Measurements from ENCODE around the gene SEC22A. TPM values are rescaled to one million over a fixed set of nuclear protein-coding genes. Genes with fewer than 3 reads are reported as not detected.

Gene SEC22A
- total RNA-seq, 2 experiments from 2014 or later: 19.6 to 21.5 TPM

DNA sequence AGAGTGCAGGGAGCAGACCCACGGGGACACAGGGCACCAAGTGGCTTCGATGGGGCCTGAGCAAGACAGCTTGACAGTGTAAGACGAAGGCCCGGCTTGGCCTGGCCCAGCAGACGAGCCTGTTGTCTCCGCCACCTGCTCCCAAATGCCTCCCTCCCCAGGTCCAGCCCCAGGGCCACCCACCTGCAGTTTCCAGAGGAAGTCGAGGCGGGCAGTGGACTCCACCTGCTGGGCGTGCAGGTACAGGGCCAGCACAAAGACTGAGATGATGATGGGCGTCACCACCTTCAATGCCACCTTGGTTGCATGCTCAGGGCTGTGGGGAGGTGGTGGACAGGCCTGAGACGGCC, 94.1 kb downstream of the SEC22A start:
- CTCF ChIA-PET: no interaction called here
- Mint-ChIP-seq H3K4me1 (ENCODE audit: low read depth) (no peaks in the 10 kb centered on the region), H3K4me3 (no peak overlapping the region), H3K27ac (no peak overlapping the region), H3K36me3 (no peaks in the 10 kb centered on the region), H3K27me3 (no peaks in the 10 kb centered on the region), H3K9me3 (no peaks in the 10 kb centered on the region)
- POLR2A ChIA-PET: no interaction called here
- intact Hi-C loops (cut with micrococcal nuclease): no loop called here
- DNase-seq: no peak

DNA sequence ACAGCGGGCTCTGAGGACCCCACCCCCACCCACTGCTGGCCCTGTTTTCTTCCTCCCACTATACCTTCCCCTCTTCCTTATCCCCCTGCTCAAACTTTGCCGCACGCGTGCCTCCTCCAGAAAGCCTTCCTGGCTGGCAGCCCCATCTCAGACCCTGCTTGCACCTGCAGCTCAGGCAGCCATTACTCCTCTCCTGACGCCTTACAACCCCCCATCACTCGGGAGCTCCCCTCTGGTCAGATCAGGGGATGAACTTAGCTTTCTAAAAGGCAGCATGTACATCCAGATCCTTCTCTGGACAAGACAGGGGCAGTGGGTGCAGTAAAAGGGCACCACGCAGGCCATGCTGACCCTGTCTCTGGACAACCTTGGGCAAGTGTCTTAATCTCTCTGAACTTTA, 94.5 kb downstream of the SEC22A start:
- ChIA-PET POLR2A (no interaction called here), CTCF (no interaction called here)
- Mint-ChIP-seq H3K36me3 (no peaks in the 10 kb centered on the region), H3K4me1 (ENCODE audit: low read depth) (no peaks in the 10 kb centered on the region), H3K9me3 (no peaks in the 10 kb centered on the region), H3K4me3 (no peak overlapping the region), H3K27me3 (no peaks in the 10 kb centered on the region), H3K27ac (no peak overlapping the region)
- no peak for DNase-seq
- intact Hi-C loops (cut with micrococcal nuclease): no loop called here

DNA sequence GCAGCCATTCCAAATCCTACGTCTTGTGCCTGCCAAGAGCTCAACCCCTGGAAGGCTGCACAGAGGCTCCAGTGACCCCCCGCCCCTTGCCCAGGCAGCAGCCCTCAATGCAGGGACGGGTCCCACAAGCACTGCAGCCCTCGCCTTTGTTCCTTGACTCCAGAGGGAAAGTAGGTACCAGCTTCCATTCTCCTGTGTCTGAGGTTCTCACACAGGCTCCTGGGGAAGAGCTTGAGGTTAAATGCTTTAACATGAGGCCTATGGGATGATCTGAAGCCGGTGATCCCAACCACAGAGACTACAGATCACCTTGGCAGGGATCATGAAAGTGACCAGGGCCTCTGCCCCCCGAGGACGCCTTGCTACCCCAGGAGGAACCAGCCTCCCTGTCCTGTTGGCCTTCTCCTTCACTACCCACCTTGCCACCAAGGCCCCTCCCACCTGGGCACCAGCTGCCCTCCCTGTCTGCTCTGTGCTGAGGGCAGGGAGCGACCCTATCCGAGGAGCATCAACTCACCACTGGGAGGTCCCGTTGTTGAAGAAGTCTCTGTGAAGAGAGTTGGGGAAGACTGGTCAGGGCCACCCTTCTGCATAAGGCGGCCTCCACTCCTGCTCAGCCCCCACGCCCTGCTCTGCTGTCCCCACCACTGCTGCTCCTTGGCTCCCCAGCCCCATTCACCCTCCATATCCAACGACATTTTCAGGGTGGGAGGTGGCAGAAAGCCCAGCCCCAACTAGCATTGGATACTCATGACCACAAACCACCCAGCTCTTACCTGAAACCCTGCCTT, 95.3 kb downstream of the SEC22A start:
- H3K4me1 Mint-ChIP-seq (ENCODE audit: low read depth): no peaks in the 10 kb centered on the region
- no peak overlapping the region for H3K4me3 Mint-ChIP-seq
- H3K36me3 Mint-ChIP-seq: no peaks in the 10 kb centered on the region
- intact Hi-C loops (cut with micrococcal nuclease): no loop called here
- no peaks in the 10 kb centered on the region for H3K27me3 Mint-ChIP-seq
- CTCF ChIA-PET: no interaction called here
- no peak for DNase-seq
- H3K9me3 Mint-ChIP-seq: no peaks in the 10 kb centered on the region
- H3K27ac Mint-ChIP-seq: no peak overlapping the region
- POLR2A ChIA-PET: interaction anchor here (0.6 kb wide), 1 partner anchor 735 kb away, joined by 3 read pairs; no protein-coding TSS in a partner anchor

DNA sequence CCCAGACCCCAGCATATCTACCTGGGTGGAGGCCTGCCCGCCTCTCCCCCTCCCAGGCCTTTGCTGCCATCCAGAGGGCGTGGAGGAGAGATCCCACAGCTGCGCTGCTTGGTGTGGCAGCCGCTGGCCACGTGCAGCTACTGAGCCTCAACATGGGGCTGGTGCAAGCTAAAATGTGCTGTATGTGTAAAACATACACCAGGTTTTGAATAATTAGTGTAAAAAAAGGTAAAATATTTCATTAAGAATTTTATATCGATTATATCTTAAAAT, 95.8 kb downstream of the SEC22A start:
- no peak for DNase-seq
- Mint-ChIP-seq H3K9me3 (no peaks in the 10 kb centered on the region), H3K27me3 (no peaks in the 10 kb centered on the region), H3K4me1 (ENCODE audit: low read depth) (no peaks in the 10 kb centered on the region), H3K27ac (no peak overlapping the region), H3K4me3 (no peak overlapping the region), H3K36me3 (no peaks in the 10 kb centered on the region)
- CTCF ChIA-PET: no interaction called here
- intact Hi-C loops (cut with micrococcal nuclease): no loop called here
- POLR2A ChIA-PET: interaction anchor here (0.6 kb wide), 1 partner anchor 735 kb away, joined by 3 read pairs; no protein-coding TSS in a partner anchor

DNA sequence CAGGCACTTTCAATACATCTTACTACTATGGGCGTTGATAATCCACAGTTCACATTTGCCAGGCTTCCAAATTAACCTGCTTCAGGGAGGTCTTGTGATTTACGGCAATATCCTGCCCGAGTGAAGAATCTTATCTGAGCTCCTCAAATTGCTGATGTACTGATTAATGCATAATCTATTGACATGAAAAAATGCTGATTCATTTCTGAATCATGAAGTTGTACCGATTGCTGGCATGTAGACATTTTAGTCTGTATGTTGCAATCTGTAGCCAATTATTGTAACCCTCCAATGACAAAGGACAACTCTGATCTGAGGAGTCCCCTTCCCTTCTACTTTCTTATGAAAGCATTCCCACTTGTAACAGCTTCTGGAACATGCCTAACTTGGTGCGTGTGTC, 97.2 kb downstream of the SEC22A start:
- intact Hi-C loops (cut with micrococcal nuclease): no loop called here
- H3K36me3 Mint-ChIP-seq: no peaks in the 10 kb centered on the region
- no peaks in the 10 kb centered on the region for H3K9me3 Mint-ChIP-seq
- H3K27ac Mint-ChIP-seq: no peak overlapping the region
- H3K4me3 Mint-ChIP-seq: no peak overlapping the region
- H3K27me3 Mint-ChIP-seq: no peaks in the 10 kb centered on the region
- DNase-seq: no peak
- POLR2A ChIA-PET: no interaction called here
- H3K4me1 Mint-ChIP-seq (ENCODE audit: low read depth): no peaks in the 10 kb centered on the region
- CTCF ChIA-PET: no interaction called here

DNA sequence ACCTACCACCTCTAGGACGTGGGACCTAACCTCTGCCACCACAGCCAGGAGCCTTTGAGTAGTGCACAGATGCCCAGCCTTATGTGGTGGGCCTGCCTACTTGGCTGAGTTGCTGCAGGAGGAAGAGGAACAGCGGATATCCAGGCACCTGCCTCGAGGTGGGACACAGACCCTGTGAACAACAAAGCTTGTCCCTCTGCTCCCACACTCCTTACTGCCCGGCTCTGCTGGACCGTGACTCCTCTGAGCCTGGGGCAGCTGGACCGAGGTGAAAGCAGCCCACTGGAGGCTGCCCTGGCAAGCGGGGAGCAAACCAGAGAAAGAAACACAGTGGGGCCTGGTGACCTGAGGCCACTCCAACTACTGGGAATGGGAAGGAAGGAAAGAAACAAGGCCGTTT, 97.8 kb downstream of the SEC22A start:
- H3K4me1 Mint-ChIP-seq (ENCODE audit: low read depth): no peaks in the 10 kb centered on the region
- no peaks in the 10 kb centered on the region for H3K27me3 Mint-ChIP-seq
- no peaks in the 10 kb centered on the region for H3K9me3 Mint-ChIP-seq
- no peak overlapping the region for H3K4me3 Mint-ChIP-seq
- DNase-seq: no peak
- intact Hi-C loops (cut with micrococcal nuclease): no loop called here
- no peaks in the 10 kb centered on the region for H3K36me3 Mint-ChIP-seq
- CTCF ChIA-PET: no interaction called here
- H3K27ac Mint-ChIP-seq: no peak overlapping the region
- POLR2A ChIA-PET: no interaction called here

DNA sequence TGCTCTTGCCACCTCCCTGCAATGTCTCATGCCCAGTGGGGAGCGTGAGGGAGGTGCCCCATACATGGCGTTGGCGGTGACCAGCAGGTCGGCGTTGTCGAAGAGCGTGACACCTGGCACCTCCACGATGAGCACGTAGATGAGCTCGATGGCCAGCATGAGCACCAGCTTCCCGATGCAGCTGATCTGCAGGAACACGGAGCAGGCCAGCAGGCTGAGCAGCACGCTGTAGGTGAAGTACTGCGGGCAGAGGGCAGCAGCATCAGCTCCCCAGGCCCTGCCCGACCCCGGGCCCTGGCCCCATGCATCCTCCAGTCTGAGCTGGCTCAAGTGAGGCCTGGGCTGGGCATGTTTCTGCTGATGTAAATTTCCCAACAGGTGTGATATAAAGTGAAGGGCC, 98.3 kb downstream of the SEC22A start:
- Mint-ChIP-seq H3K9me3 (no peaks in the 10 kb centered on the region), H3K4me3 (no peak overlapping the region), H3K36me3 (no peaks in the 10 kb centered on the region), H3K27ac (no peak overlapping the region), H3K4me1 (ENCODE audit: low read depth) (no peaks in the 10 kb centered on the region), H3K27me3 (no peaks in the 10 kb centered on the region)
- POLR2A ChIA-PET: no interaction called here
- CTCF ChIA-PET: no interaction called here
- intact Hi-C loops (cut with micrococcal nuclease): no loop called here
- DNase-seq: no peak

DNA sequence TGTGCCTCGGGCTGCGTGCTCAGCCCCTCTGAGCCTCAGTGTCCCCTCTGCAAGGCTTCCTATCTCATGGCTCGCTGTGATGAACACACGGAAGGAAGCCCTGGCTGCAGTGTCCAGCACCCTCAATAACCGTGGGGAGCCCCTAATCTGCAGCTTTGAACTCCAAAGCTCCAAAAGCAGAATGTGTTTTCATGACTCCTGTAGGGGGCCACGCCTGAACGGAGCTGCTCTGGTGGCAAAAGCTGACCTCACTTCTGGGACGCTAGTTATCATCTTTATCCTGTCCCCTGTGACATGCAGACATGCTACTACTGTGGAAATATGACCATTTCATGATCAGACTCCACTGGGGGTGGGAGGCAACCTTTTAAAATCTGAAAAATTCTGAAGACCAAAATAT, 98.8 kb downstream of the SEC22A start:
- H3K4me3 Mint-ChIP-seq: no peak overlapping the region
- H3K36me3 Mint-ChIP-seq: no peaks in the 10 kb centered on the region
- H3K4me1 Mint-ChIP-seq (ENCODE audit: low read depth): no peaks in the 10 kb centered on the region
- ChIA-PET POLR2A (no interaction called here), CTCF (no interaction called here)
- no peak overlapping the region for H3K27ac Mint-ChIP-seq
- intact Hi-C loops (cut with micrococcal nuclease): no loop called here
- H3K27me3 Mint-ChIP-seq: peaks cover under 1% of the 10 kb centered on the region
- H3K9me3 Mint-ChIP-seq: no peaks in the 10 kb centered on the region
- no peak for DNase-seq

DNA sequence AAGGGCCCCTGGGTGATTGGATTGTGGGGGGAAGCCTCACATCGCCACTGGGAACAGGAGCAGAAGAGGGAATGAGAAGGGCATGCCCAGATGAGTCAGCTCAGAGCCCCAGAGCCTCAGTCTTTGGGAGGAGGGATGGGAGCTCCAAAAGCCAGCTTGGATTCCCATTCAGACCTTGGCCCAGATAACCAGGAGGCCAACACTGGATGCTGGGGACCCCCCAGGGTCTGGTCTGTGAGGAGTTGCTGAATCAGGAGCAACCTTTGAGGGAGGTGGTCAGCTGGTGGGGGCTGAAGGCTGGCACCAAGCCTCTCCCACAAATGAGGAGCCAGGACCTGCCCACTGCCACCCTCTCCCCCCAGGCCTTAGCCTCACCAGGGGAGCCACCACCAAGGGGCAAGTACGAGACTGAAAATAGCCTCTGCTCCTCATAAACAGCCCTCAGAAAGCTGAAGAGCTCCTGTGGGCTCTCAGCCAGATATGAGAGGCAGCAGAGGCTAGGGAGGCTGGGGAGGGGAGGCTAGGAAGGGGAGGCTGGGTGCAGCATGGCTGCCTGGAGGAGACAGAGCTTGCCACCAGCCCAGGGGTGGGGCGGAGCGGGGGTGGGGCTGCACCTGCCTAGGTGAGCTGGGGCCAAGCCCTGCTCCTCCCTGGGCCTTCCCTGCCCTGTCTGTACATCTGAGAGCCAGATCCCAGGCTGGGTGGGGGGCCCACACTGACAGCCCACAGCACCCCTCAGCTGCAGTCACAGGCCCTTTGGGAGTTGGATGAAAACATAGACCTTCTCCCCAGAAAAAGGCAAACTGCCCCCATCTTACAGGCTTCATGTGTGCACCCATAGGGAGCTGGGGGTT, 99.8 kb downstream of the SEC22A start:
- no peaks in the 10 kb centered on the region for H3K9me3 Mint-ChIP-seq
- DNase-seq: no peak
- intact Hi-C loops (cut with micrococcal nuclease): no loop called here
- peaks cover 2% of the 10 kb centered on the region for H3K27me3 Mint-ChIP-seq
- CTCF ChIA-PET: no interaction called here
- H3K27ac Mint-ChIP-seq: no peak overlapping the region
- no peaks in the 10 kb centered on the region for H3K36me3 Mint-ChIP-seq
- H3K4me1 Mint-ChIP-seq (ENCODE audit: low read depth): no peaks in the 10 kb centered on the region
- POLR2A ChIA-PET: no interaction called here
- no peak overlapping the region for H3K4me3 Mint-ChIP-seq

DNA sequence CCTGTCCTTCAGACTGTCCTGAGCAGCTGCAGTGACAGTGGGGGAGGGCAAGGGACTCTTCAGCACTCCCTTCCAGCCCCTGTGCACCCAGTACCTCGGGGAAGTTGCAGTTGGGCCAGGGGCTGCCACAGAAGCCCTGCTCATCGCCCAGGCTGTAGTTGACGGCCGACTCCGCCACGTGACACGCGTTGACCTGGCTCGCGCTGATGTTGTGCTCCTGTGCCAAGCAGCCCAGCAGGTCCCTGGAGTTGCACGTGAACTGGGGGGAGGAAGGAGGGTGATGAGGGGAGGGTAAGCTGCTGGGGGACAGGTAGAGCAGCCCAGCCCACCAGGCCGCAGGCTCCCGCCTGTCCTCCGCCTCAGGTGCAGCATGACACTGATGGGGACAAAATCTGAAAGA, 101.2 kb downstream of the SEC22A start:
- intact Hi-C loops (cut with micrococcal nuclease): no loop called here
- ChIA-PET CTCF (no interaction called here), POLR2A (no interaction called here)
- Mint-ChIP-seq H3K4me1 (ENCODE audit: low read depth) (no peaks in the 10 kb centered on the region), H3K36me3 (no peaks in the 10 kb centered on the region), H3K9me3 (no peaks in the 10 kb centered on the region), H3K27ac (no peak overlapping the region), H3K4me3 (no peak overlapping the region), H3K27me3 (peaks cover 2% of the 10 kb centered on the region)
- DNase-seq: no peak

DNA sequence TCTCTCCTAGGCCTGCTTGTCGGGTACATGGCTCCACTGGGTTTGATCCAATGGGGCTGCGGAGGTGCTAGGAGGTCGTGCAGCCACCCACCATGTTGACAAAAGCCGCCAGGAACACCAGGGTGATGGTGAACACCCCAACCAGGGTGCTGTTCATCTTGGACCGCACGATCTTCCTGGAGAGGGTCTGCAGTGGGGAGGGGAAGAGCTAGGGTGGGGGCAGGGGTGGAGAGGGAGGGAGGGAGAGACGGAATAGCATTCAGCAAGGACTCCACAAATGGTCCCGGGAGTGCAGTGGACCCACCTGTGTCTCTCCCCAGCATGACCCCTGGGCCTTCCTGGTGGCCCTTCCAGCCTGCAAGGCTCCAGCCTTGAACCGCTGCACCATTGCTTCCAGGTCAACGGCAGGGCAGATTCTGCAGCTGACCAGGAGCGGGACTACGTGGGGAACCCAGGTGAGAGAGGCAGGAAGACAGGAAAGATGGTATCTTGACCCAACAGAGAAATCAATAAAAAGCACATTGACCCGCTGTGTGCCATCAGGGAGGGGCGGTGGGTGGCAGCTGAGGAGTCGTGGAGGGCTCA, 102.3 kb downstream of the SEC22A start:
- CTCF ChIA-PET: interaction anchor here (1.3 kb wide), 1 partner anchor 18 kb away, joined by 5 read pairs; no protein-coding TSS in a partner anchor
- no peak overlapping the region for H3K27ac Mint-ChIP-seq
- POLR2A ChIA-PET: no interaction called here

DNA sequence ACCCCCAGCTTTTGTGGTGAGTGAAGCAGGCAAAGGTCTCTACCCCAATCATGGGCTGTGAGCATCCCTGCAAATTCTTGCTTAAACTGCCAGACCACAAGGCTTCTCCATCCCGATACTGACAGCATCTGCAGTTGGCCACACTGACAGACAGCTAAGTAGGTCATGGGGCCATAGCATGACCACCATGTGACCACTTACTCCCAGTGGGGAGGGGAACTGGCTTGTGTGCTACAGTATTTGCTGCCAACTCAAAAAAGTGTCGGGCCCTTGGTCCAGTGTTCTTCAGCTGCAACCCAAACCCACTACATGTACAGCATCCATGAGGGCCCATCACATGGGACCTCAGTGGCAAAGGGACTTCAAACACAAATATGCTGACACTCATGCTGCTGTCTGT, 103.4 kb downstream of the SEC22A start:
- Mint-ChIP-seq H3K4me3 (no peak overlapping the region), H3K36me3 (no peaks in the 10 kb centered on the region), H3K27me3 (peaks cover 2% of the 10 kb centered on the region), H3K9me3 (no peaks in the 10 kb centered on the region), H3K4me1 (ENCODE audit: low read depth) (no peaks in the 10 kb centered on the region), H3K27ac (no peak overlapping the region)
- ChIA-PET CTCF (interaction anchor here (1.3 kb wide), 1 partner anchor 20 kb away, joined by 5 read pairs; no protein-coding TSS in a partner anchor), POLR2A (no interaction called here)
- DNase-seq: no peak
- intact Hi-C loops (cut with micrococcal nuclease): no loop called here

More for the DNA sequence above, 102.3 kb downstream of the SEC22A start:
- intact Hi-C loops (cut with micrococcal nuclease): no loop called here
- no peak for DNase-seq
- Mint-ChIP-seq H3K36me3 (no peaks in the 10 kb centered on the region), H3K9me3 (no peaks in the 10 kb centered on the region), H3K4me3 (no peak overlapping the region), H3K27me3 (peaks cover 2% of the 10 kb centered on the region), H3K4me1 (ENCODE audit: low read depth) (no peaks in the 10 kb centered on the region)

DNA sequence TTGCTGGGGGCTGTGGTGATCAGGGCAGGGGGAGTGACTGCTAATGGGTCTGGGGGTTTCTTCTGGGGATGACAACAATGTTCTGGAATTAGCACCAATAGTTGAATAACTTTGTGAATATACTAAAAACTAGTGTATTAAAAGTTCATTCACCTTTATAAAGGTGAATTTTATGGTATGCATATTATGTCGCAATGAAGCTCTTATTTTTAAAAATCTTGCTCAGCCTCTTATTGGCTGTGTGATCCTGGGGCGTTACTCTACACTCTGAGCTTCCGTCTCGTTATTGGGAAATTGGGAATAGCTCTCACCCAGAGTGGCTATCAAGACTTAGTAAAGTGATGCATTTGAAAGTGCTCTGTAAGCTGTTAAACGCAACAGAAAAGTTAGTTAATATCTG, 105.3 kb downstream of the SEC22A start:
- H3K4me3 Mint-ChIP-seq: no peak overlapping the region
- no peak overlapping the region for H3K27ac Mint-ChIP-seq
- no peaks in the 10 kb centered on the region for H3K4me1 Mint-ChIP-seq (ENCODE audit: low read depth)
- H3K36me3 Mint-ChIP-seq: no peaks in the 10 kb centered on the region
- no peak for DNase-seq
- H3K9me3 Mint-ChIP-seq: no peaks in the 10 kb centered on the region
- H3K27me3 Mint-ChIP-seq: peaks cover 2% of the 10 kb centered on the region
- ChIA-PET CTCF (interaction anchor here (0.9 kb wide), 1 partner anchor 19 kb away, joined by 3 read pairs; no protein-coding TSS in a partner anchor), POLR2A (no interaction called here)
- intact Hi-C loops (cut with micrococcal nuclease): no loop called here
